Keratinocyte (primary cell): ENCODE measurements around the gene NDUFS1.

Source experiments
- CTCF ChIP-seq, 3 experiments: IDR thresholded peaks in 1 of 3; conservative IDR thresholded peaks in 1 of 3; optimal IDR thresholded peaks in 1 of 3; 2 replicates in 2 of 3; 3 replicates in 1 of 3; pipeline versions ENCODE3 to v1.5.1; 2011; ENCODE audit warnings: low read length in 3 of 3, mild to moderate bottlenecking in 3 of 3, moderate library complexity in 2 of 3, control low read depth in 1 of 3, inconsistent platforms in 1 of 3; ENCODE audit not compliant: insufficient read depth in 2 of 3; ENCODE audit errors: extremely low read depth in 1 of 3
- EZH2 ChIP-seq: IDR thresholded peaks from one replicate; pipeline ENCODE4 v1.6.1; 2012; ENCODE audit warnings: inconsistent platforms, mild to moderate bottlenecking, low read length, moderate library complexity

DNA sequence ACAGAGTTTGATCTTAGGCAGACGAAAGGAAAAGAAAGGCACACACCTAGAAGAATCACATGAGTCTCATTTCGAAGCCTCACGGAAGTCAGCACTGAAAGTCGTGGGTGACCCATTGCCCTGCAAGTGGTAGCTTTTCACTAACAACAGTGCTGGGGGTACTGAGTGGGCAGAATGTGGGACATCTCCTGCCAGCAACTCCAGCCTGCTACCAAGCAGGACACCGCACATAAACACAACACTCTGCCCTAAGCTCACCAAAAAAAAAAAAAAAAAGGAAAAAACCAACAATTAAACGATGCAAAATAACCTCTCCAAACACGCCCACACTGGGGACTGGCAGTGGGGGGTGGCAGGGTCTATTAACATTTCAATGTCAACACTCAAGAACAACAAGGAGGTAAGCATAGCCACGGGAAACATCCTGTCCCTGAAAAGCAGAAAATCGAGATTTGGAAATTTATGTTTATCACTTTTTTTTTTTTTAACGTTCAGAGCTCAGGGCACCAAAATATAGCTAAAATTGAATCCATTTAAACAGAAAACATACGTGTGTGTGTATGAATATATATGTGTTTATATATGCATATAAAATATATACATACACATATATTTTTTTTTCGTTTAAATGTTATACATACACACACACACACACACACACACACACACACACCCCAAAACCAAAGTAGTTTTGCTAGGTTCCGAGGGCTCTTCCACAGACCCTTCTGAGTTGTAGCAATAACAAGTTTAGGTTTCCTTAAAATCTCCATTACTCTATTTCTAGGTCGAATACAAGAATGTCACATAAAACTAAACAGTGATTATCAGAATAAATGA lies 75.4 kb downstream of the NDUFS1 start:
- TF ChIP-seq CTCF (optimal IDR thresholded peaks at IDR 0.05 in 1 of 3, IDR thresholded peaks at IDR 0.05 in 1 of 3, conservative IDR thresholded peaks at IDR 0.05 in 1 of 3; ENCODE audit: extremely low read depth in 1 of 3, insufficient read depth in 2 of 3, low read length in 3 of 3), result no peak
- TF ChIP-seq EZH2, result no peak
